ENCODE results near the gene ARPC1A.
A peak's percentile ranks its signal among the peaks of the same experiment; 100 is the strongest.

The ARPC1A gene

GRCh38 chr7:99359465-99360154 lies 33.9 kb downstream of the ARPC1A start:
- in situ Hi-C loops (cut with HindIII; ENCODE audit: low pct_ligation_motif_present, low sequenced_read_pairs): no loop called here
- H3K36me3 ChIP-seq (replicated peaks): peaks cover 80% of the 10 kb centered on the region
- no peak overlapping the region for H3K27ac ChIP-seq
- TF ChIP-seq CTCF (IDR thresholded peaks at IDR 0.05; ENCODE audit: low read depth, low read length, missing control alignments): no peak
- no peak overlapping the region for H3K4me3 ChIP-seq (ENCODE audit: low read depth, low read length)
- H3K27me3 ChIP-seq (replicated peaks): no peaks in the 10 kb centered on the region
- no peak for DNase-seq

- H3K4me3 ChIP-seq (ENCODE audit: low read depth, low read length): no peak overlapping the region
- DNase-seq: peak; percentile 84
- TF ChIP-seq CTCF (IDR thresholded peaks at IDR 0.05; ENCODE audit: low read depth, low read length, missing control alignments): no peak
- no peaks in the 10 kb centered on the region for H3K27me3 ChIP-seq (replicated peaks)
- peak overlapping the region; percentile 69 for H3K27ac ChIP-seq
- peaks cover 75% of the 10 kb centered on the region for H3K36me3 ChIP-seq (replicated peaks)
- in situ Hi-C loops (cut with HindIII; ENCODE audit: low pct_ligation_motif_present, low sequenced_read_pairs): no loop called here
These were observed 37.1 kb downstream of the ARPC1A start for GRCh38 chr7:99362801-99363200.

- peak overlapping the region; percentile 69 for H3K27ac ChIP-seq
- DNase-seq: no peak
- H3K27me3 ChIP-seq (replicated peaks): no peaks in the 10 kb centered on the region
- peaks cover 70% of the 10 kb centered on the region for H3K36me3 ChIP-seq (replicated peaks)
- no peak for TF ChIP-seq CTCF (IDR thresholded peaks at IDR 0.05; ENCODE audit: low read depth, low read length, missing control alignments)
- in situ Hi-C loops (cut with HindIII; ENCODE audit: low pct_ligation_motif_present, low sequenced_read_pairs): no loop called here
- no peak overlapping the region for H3K4me3 ChIP-seq (ENCODE audit: low read depth, low read length)
These were observed 37.6 kb downstream of the ARPC1A start for GRCh38 chr7:99363286-99363685.

GRCh38 chr7:99365318-99366141 lies 39.8 kb downstream of the ARPC1A start:
- in situ Hi-C loops (cut with HindIII; ENCODE audit: low pct_ligation_motif_present, low sequenced_read_pairs): no loop called here
- peak; percentile 73 for TF ChIP-seq CTCF (IDR thresholded peaks at IDR 0.05; ENCODE audit: low read depth, low read length, missing control alignments)
- H3K27ac ChIP-seq: no peak overlapping the region
- H3K36me3 ChIP-seq (replicated peaks): peaks cover 50% of the 10 kb centered on the region
- no peaks in the 10 kb centered on the region for H3K27me3 ChIP-seq (replicated peaks)
- H3K4me3 ChIP-seq (ENCODE audit: low read depth, low read length): no peak overlapping the region
- no peak for DNase-seq

- no peak for TF ChIP-seq CTCF (IDR thresholded peaks at IDR 0.05; ENCODE audit: low read depth, low read length, missing control alignments)
- Histone ChIP-seq H3K27me3 (replicated peaks) (no peaks in the 10 kb centered on the region), H3K36me3 (replicated peaks) (peaks cover 41% of the 10 kb centered on the region), H3K27ac (no peak overlapping the region), H3K4me3 (ENCODE audit: low read depth, low read length) (no peak overlapping the region)
- no peak for DNase-seq
- in situ Hi-C loops (cut with HindIII; ENCODE audit: low pct_ligation_motif_present, low sequenced_read_pairs): no loop called here
These were observed 40.9 kb downstream of the ARPC1A start for GRCh38 chr7:99366646-99367045.
